ENCODE measurements around the gene CHST4.
"Not testable (repeated sequence)": the region's sequence is repeated elsewhere in the genome, so short reads cannot be mapped to it uniquely, and the experiment has no call there.

CHST4 gene

GRCh38 chr16:71569621-71570020, 43.4 kb downstream of the CHST4 start:
- no peak for DNase-seq (ENCODE audit: low read depth in 2 of 2)

- DNase-seq (ENCODE audit: low read depth in 2 of 2): no peak
These were observed 43.9 kb downstream of the CHST4 start for GRCh38 chr16:71570144-71570543.

- DNase-seq (ENCODE audit: low read depth in 2 of 2): no peak
These were observed 46.4 kb downstream of the CHST4 start for GRCh38 chr16:71572497-71573116.

- DNase-seq (ENCODE audit: low read depth in 2 of 2): no peak
These were observed 47.3 kb downstream of the CHST4 start for GRCh38 chr16:71573387-71574094.

GRCh38 chr16:71574702-71575101, 48.5 kb downstream of the CHST4 start:
- DNase-seq (ENCODE audit: low read depth in 2 of 2): no peak

- no peak for DNase-seq (ENCODE audit: low read depth in 2 of 2)
These were observed 50.7 kb downstream of the CHST4 start, which contains the start of gene TAT for GRCh38 chr16:71576971-71577370. Gene TAT (minus strand): TSS chr16:71577092. CDS start chr16:71576415, 677 bp downstream.

GRCh38 chr16:71582553-71582848, 56.3 kb downstream of the CHST4 start:
- not testable (repeated sequence) for DNase-seq (ENCODE audit: low read depth in 2 of 2)

- DNase-seq (ENCODE audit: low read depth in 2 of 2): no peak
These were observed 58.5 kb downstream of the CHST4 start for GRCh38 chr16:71584543-71585317.

GRCh38 chr16:71585318-71585703, 59.1 kb downstream of the CHST4 start:
- DNase-seq (ENCODE audit: low read depth in 2 of 2): no peak

Measured in stimulated activated CD8-positive, alpha-beta memory T cell treated with anti-CD3 and anti-CD28 coated beads, Interleukin-15, amount 100 ng/mL, for 48 hours (primary cell).